GM23248 (cell line): ENCODE data around the gene ATR.
"Not testable (repeated sequence)": the region's sequence is repeated elsewhere in the genome, so short reads cannot be mapped to it uniquely, and the experiment has no call there.

Experiments
- EZH2 ChIP-seq: fragments of 200-600 bp; sonication (generic); IDR thresholded peaks from 2 replicates; pipeline ENCODE4 v1.6.1; 2018; ENCODE audit warnings: antibody characterized with exemption, mild to moderate bottlenecking; ENCODE audit not compliant: insufficient read depth, poor library complexity, severe bottlenecking
- EZH2phosphoT487 ChIP-seq: fragments of 200-600 bp; sonication (generic); IDR thresholded peaks from 2 replicates; pipeline ENCODE4 v1.6.1; 2018; ENCODE audit warnings: antibody characterized with exemption, moderate library complexity, mild to moderate bottlenecking, low read depth; ENCODE audit not compliant: insufficient read depth

- TF ChIP-seq EZH2, EZH2phosphoT487: not testable (repeated sequence)
Measured at GRCh38 chr3:142581070-142581469, 2.5 kb upstream of the ATR start.
